ENCODE data around the gene CNPY1.

Gene CNPY1

GRCh38 chr7:155455132-155455693 lies 91.1 kb downstream of the CNPY1 start:
- no peak for TF ChIP-seq CTCF (IDR thresholded peaks at IDR 0.05; ENCODE audit: control extremely low read depth, extremely low read depth, low read depth, missing control alignments)
- ChIA-PET POLR2A (no interaction called here), CTCF (no interaction called here)
- DNase-seq (ENCODE audit: extremely low spot score), result no peak

- ChIA-PET CTCF (no interaction called here), POLR2A (no interaction called here)
- no peak for DNase-seq (ENCODE audit: extremely low spot score)
- no peak for TF ChIP-seq CTCF (IDR thresholded peaks at IDR 0.05; ENCODE audit: control extremely low read depth, extremely low read depth, low read depth, missing control alignments)
These were observed 91.9 kb downstream of the CNPY1 start for GRCh38 chr7:155454183-155455112.

GRCh38 chr7:155453296-155454182 lies 92.8 kb downstream of the CNPY1 start:
- no peak for TF ChIP-seq CTCF (IDR thresholded peaks at IDR 0.05; ENCODE audit: control extremely low read depth, extremely low read depth, low read depth, missing control alignments)
- ChIA-PET CTCF (no interaction called here), POLR2A (no interaction called here)
- DNase-seq (ENCODE audit: extremely low spot score), result no peak

GRCh38 chr7:155452505-155453295 lies 93.7 kb downstream of the CNPY1 start:
- DNase-seq (ENCODE audit: extremely low spot score), result no peak
- ChIA-PET CTCF (no interaction called here), POLR2A (no interaction called here)
- no peak for TF ChIP-seq CTCF (IDR thresholded peaks at IDR 0.05; ENCODE audit: control extremely low read depth, extremely low read depth, low read depth, missing control alignments)

GRCh38 chr7:155451840-155452239 lies 94.5 kb downstream of the CNPY1 start:
- TF ChIP-seq CTCF (IDR thresholded peaks at IDR 0.05; ENCODE audit: control extremely low read depth, extremely low read depth, low read depth, missing control alignments), result no peak
- no peak for DNase-seq (ENCODE audit: extremely low spot score)
- CTCF ChIA-PET, result no interaction called here
- POLR2A ChIA-PET, result no interaction called here

Data from GM10248 (cell line).